DMS79 (cell line): Measurements from ENCODE around the gene CADPS.

Source experiments
- DNase-seq: peaks from one replicate; lab custom pipeline; 2025; lab: John Stamatoyannopoulos, UW

CADPS gene

GRCh38 chr3:62501289-62501668 is 373.9 kb downstream of the CADPS start:
- DNase-seq, result no peak

- DNase-seq, result no peak
Observed at GRCh38 chr3:62500556-62501288, 374.5 kb downstream of the CADPS start.

- DNase-seq, result no peak
Observed at GRCh38 chr3:62497156-62497555, 378.1 kb downstream of the CADPS start.

- DNase-seq, result no peak
Observed at GRCh38 chr3:62496503-62496902, 378.7 kb downstream of the CADPS start.

- DNase-seq, result no peak
Observed at GRCh38 chr3:62493109-62493801, 382.0 kb downstream of the CADPS start.

GRCh38 chr3:62482961-62483360 is 392.3 kb downstream of the CADPS start:
- DNase-seq, result no peak

GRCh38 chr3:62481962-62482361 is 393.3 kb downstream of the CADPS start:
- DNase-seq, result no peak

GRCh38 chr3:62480056-62480455 is 395.2 kb downstream of the CADPS start:
- no peak for DNase-seq

GRCh38 chr3:62479326-62479725 is 395.9 kb downstream of the CADPS start:
- no peak for DNase-seq

- no peak for DNase-seq
Observed at GRCh38 chr3:62475306-62475705, 399.9 kb downstream of the CADPS start.

GRCh38 chr3:62467966-62468722 is 407.1 kb downstream of the CADPS start:
- DNase-seq, result no peak

- no peak for DNase-seq
Observed at GRCh38 chr3:62462788-62463187, 412.4 kb downstream of the CADPS start.

- DNase-seq, result no peak
Observed at GRCh38 chr3:62462104-62462762, 413.0 kb downstream of the CADPS start.

- no peak for DNase-seq
Observed at GRCh38 chr3:62454916-62455315, 420.3 kb downstream of the CADPS start.

- no peak for DNase-seq
Observed at GRCh38 chr3:62453448-62453847, 421.8 kb downstream of the CADPS start.

- DNase-seq, result no peak
Observed at GRCh38 chr3:62451211-62451887, 423.9 kb downstream of the CADPS start.

GRCh38 chr3:62446337-62446940 is 428.8 kb downstream of the CADPS start:
- no peak for DNase-seq

- DNase-seq, result no peak
Observed at GRCh38 chr3:62445275-62445674, 429.9 kb downstream of the CADPS start.

GRCh38 chr3:62439978-62440377 is 435.2 kb downstream of the CADPS start:
- DNase-seq, result no peak

- no peak for DNase-seq
Observed at GRCh38 chr3:62439176-62439813, 435.9 kb downstream of the CADPS start.

- DNase-seq, result no peak
Observed at GRCh38 chr3:62436785-62437184, 438.4 kb downstream of the CADPS start.
